ENCODE results near the gene GNAS.
A peak's percentile ranks its signal among the peaks of the same experiment; 100 is the strongest.

The GNAS gene

DNA sequence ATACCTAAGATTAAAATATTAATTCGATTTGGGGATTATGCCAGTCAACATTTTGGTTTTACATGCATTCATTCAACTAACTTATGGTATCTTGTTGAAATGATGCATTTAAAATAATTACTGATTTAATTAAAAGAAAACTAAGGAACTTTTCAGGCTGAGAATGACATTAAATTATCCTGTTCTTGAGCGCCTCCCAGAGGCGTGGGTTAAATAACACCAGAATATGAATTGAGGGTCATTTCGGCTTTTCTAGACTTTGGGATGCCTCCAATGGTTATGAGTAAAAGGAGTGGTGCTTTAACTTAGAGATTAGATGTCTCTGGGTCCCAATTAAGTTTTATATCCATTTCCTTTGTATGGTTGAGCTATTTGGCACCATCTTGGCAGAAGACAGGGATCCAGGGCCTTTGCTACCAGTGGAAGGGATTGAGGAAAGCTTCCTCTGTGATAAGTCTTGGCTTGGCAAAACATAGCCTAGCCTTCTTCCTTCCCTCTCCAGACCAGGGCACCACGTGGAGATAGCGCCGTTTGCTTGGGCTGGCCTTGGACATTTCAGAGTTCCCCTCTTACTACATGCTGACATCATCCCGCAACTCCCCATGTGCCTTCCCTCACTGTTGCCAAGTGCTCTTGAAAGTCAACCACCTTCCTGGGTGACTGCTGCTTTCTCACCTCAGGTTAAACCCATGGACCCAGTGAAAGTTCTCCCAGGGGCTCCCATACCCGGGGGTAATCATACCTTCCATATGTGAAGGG lies 28.7 kb downstream of the GNAS start:
- no peak for DNase-seq (ENCODE audit: low read depth)

DNA sequence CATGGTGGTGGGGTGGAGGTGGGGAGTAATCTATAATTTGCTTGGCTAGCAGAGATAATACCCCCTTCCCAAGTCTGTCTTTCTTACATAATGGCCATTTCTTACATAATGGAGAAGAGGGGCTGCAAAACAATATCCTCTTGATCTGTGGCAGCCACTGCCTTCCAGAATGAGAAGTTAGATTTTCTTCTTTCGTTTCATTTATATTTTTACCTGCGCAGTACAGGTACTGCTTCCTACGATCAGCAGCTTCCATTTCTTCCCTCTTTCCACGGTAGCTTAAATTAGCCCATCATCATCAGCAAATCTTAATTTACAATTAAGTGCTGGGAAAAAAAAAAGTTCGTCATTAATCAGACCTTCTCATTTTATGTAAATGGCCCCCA lies 30.2 kb downstream of the GNAS start:
- DNase-seq (ENCODE audit: low read depth): no peak

DNA sequence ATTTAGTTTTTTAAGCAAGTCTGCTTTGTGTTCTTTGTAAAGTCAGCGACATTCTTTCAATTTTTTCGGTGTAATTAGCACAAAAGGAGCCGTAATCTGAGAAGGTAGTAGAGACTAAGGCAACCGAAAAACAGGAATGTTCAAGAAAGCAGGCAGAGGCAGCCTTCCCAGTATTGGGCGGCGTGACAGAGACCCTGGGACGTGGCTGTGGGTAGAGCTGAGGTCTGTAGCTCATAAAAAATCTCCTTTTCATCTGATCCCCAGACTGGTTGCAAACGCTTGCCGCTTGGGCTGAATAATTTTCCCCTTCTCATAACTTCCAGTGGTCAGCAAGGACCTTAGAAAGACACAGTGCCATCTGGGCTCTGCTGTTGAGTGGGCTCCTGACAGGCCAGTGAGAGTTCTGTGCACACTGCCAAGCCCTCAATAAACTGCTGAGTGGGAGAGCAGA lies 30.8 kb downstream of the GNAS start:
- no peak for DNase-seq (ENCODE audit: low read depth)

DNA sequence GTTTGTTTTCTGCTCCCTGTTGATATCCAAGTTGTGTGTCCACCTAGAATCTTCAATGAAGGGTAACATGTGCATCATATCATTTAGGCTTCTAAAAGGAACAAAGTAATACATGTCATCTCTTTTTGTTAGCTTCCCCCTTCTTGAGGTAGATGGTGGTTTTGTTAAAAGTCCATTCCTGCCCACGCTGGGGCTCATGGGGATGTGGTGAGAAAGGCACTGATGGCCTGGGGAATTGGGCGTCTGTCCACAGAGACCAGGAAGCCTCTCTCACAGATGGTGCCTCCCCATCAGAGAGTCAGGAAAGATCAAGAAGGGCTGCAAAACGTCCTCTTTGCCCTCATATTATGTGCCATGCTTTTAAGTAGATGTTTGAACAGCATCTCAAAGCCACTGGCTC lies 32.5 kb downstream of the GNAS start:
- no peak for DNase-seq (ENCODE audit: low read depth)

DNA sequence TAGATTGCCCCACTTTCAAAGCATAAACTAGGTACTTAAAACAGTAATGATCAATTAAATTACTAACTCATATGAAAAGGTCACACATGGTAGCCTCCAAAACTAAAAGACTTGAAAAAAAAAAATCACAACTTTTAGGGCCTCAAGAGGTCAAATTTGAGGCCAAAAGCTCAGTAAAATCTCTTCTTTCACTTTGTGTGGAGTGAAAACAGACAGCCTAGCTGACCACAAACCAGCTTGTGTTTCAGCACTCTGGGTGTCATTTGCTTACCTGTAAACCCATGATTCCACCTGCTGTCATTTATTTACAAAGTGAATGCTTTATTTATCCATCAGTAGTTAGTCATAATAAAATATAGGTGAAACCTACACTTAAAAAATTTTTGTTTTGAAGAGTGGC lies 34.0 kb downstream of the GNAS start:
- no peak for DNase-seq (ENCODE audit: low read depth)

DNA sequence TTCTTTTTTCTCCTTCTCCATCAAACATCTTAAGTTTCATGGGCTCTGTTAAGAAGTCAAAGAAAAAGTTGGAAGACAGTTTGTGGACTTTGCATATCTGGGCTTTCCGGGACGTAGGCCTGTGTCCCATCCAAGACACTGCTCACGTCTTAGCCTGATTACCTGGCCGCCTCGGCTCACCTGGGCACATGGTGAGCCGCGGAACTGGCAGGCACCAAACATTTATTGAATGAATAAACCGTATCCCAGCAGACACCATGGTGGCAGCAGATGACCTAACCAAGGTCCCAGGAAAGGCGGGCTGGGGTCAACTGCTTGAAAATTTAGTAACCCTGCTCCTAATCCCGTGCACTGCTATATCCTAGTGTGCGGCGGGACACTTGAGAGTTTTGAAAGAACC lies 35.6 kb downstream of the GNAS start:
- no peak for DNase-seq (ENCODE audit: low read depth)

DNA sequence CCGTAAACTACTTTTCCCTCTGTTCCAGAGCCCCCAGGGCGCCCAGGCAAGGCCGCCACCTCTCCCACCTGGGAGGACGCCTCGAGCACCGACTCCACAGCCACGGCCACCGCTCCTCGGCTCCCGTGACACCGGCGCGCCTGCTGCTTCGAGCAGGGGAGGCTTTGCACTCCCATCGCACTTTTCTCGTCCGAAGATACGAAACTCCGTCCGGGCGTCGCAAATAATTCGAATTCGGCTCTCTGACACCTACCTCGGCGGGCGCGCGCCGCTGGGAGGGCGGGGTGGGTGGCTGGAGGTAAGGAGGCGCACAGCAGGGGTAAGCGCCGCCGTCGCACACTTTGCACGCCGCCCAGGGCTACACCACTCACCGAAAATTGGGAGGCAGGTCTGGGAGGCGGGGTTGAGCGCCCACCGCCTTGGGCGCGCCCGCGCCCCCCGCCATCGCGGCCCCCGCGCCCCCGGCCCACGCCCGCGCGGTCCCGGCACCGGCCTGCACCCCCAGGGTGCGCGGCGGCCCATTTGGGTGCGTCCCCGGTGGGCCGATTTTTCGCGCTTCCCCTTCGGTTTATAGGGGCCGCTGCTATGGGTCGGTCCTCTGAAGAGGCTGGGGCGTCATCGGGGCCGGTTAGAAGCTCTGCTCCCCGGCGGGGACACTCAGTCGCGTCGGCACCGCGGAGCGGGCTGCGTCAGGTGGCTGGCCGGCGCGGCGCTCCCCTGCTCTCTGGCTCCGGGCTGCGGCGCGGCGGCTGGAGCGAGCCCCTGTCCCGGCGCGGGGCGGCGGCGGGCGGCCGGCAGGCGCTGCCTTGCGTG lies 36.2 kb downstream of the GNAS start:
- peak; percentile 61 for DNase-seq (ENCODE audit: low read depth)

DNA sequence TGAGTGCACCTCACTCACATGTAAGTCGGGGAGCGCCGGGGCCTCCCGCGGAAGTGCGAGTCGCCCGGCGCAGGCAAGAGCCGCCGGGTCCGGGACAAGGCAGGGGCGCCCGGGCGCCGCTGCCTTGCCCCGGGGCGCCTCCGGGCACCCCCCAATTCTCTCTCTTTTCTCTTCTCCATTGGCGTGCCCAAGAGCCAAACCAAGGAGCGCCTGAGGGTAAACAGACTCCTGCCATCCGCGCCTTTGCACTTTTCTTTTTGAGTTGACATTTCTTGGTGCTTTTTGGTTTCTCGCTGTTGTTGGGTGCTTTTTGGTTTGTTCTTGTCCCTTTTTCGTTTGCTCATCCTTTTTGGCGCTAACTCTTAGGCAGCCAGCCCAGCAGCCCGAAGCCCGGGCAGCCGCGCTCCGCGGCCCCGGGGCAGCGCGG lies 36.8 kb downstream of the GNAS start:
- no peak for DNase-seq (ENCODE audit: low read depth)

DNA sequence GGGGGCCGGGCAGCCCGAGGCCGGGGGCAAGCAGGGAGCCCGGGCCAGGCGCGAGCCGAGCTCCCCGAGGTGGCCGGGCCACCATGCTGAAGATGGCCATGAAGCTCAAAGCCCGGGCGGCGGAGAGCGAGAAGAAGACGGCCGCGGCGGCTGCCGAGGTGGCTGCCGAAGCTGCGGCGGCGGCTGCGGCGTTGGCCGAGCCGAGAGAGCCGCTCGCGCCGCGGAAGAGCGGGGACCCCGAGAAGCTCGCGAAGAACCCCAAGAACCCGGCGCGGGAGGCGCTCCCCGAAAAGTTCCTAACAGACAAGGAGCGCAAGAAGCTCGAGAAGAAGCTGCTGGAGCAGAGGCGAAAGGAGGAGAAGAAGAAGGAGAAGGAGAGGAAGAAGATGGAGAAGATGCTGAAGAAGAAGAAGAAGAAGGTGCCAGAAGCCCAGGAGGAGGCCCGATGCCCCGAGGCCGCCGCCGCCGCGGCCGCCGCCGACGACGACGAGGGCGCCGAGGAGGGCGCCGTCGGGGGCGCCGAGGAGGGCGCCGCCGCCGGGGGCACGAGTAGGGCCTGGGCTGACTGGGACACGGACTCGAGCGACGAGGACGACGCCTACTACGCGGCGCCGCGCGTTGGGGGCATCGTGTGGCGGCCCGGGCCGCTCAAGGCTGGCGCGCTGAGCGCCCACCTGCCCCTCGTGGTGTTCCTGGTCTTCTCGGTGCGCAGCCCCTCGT lies 37.4 kb downstream of the GNAS start:
- DNase-seq (ENCODE audit: low read depth): no peak

DNA sequence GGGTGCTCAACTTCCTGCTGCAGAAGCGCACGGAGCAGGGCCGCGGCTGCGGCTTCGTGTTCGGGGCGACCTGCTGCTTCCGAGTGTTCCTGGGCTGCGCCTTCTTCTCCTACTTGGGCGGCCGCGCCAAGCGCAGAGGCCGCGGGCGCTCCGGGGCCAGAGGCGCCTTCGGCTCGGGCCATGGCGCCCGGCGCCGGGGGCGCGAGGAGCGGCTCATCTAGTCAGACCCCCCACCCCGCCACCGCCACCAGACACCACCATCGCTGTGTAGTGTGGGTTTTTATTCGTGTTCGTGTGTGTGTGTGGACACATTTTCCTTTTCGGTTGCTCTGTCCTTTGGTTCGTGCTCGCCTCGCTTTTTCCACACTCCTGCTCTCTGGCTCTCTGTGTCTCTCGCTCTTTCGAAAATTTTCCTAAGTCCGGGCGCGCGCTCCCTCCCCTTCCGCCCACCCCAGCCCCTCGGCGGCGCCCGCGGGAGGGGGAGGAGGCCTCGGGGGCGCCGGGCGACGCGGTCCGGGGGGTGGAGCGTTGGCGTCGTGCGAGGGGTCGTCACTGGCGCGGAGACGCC lies 38.1 kb downstream of the GNAS start:
- DNase-seq (ENCODE audit: low read depth): no peak

DNA sequence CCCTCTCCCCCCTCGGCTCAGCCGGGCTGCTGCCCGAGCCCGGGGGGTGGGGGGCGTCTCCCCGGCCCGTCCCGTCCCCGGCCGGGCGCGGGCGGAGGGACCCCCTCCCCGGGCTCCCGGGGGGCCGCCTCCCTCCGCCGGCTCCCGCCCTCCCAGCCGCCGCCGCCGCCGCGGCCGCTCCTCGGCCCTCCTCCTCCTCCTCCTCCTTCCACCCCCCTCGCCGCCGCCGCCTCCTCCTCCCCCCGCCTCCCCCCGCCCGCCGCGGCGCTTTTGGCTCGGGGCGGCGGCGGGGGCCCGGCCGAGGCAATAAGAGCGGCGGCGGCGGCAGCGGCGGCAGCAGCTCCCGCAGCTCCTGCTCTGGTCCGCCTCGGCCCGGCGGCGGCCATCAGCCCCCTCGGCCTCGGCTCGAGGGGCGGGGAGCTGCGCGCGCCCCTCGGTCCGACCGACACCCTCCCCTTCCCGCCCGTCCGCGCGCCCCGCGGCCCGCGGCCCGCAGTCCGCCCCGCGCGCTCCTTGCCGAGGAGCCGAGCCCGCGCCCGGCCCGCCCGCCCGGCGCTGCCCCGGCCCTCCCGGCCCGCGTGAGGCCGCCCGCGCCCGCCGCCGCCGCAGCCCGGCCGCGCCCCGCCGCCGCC lies 38.7 kb downstream of the GNAS start:
- DNase-seq (ENCODE audit: low read depth): peak; percentile 47

DNA sequence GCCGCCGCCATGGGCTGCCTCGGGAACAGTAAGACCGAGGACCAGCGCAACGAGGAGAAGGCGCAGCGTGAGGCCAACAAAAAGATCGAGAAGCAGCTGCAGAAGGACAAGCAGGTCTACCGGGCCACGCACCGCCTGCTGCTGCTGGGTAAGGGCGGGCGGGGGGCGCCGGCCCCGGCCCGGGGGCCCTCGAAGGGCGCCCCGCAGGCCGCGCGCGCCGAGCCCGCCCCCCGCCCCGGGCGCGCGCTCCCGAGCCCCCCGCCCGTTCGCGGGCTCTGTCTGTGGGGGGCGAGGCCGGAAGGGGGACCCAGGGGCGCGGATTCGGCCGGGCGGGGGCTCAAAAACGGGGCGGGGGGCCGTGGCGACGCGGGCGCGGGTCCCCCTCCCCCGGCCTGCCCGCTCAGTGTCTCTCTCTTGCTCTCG lies 39.2 kb downstream of the GNAS start:
- no peak for DNase-seq (ENCODE audit: low read depth)

DNA sequence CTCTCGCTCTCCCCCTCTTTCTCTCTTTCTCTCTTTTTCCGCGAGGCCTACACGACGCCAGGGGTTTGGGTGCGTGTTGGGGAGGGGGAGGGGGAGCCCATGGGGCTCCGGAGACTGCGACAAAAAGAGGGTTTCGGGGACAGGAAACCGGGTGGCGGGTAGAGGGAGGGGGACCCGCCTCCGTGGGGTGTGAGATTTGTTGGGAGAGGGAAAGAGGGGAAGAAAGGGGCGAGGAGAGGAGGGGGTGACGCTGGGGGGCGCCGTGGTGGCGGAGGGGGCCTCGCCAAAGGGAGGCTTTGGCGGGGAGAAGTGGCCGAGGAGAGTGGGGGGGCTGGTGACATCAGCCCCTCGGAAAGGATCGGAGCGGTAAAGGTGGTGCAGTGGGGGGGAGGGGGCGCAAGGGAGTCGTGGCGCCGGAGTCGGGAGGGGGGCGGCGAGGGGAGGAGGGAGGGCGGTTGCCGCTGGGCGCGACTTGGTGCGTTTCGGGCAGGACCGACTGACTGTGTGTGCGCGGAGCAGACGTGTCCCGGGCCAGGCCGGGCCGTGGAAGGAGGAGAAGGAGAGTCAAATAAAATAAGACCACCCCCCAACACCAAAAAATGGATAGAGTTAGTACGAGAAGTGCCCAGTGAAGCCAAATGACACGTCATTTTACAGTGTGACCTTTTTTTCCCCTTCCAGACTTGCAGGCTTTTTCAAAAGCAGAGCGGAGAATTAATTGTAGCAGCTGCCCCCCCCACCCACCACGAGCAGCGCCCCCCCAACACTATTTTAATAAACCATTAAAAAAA lies 39.8 kb downstream of the GNAS start:
- DNase-seq (ENCODE audit: low read depth): no peak

DNA sequence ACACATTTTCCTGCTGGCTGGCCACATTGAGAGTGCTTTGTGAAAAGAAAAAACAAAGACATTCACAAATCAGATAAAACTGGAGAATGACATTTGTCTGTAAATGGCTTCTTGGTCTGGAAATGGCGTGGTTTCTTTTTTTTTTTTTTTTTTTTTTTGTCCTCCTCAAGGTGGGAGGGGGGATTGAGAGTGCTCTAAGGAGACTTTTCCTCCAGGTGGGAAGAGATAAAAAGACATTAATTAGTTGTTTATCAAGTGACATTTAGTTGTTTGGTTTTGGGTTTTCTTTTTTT lies 40.4 kb downstream of the GNAS start:
- no peak for DNase-seq (ENCODE audit: low read depth)

DNA sequence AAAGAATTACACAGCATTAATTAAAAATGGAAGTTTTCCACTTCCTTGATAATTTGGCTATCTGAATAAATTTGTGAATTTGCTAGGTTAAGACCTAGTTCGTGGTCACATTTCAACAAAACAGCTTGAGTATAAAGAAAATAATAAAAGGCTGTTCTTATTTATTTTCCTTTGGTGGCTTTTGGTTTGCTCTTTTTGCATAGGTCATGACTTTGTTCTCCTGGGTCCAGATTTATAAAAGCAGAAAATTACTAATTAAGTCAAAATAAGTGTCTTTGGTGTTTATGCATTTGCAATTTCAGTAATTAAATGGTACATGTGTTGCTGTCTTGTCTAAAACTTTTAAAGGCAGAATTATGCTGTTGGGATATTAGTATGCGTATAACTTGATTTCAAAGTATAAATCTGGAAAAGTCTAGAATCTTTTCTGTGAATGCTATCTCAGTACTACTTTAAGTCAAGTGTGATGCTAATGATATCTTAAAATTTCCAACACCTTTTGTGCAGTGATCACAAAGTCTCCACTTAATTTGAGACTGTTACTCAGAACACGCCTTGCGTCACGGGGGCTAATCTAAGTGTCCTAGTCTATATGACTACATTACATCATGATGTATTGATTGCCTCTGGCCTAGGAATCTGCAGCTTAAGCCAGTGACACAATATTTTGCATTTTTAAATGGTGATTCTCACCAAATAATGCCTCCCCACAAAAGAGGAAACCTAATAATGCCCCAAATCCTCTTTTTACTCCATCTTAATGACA lies 41.0 kb downstream of the GNAS start:
- DNase-seq (ENCODE audit: low read depth): no peak

DNA sequence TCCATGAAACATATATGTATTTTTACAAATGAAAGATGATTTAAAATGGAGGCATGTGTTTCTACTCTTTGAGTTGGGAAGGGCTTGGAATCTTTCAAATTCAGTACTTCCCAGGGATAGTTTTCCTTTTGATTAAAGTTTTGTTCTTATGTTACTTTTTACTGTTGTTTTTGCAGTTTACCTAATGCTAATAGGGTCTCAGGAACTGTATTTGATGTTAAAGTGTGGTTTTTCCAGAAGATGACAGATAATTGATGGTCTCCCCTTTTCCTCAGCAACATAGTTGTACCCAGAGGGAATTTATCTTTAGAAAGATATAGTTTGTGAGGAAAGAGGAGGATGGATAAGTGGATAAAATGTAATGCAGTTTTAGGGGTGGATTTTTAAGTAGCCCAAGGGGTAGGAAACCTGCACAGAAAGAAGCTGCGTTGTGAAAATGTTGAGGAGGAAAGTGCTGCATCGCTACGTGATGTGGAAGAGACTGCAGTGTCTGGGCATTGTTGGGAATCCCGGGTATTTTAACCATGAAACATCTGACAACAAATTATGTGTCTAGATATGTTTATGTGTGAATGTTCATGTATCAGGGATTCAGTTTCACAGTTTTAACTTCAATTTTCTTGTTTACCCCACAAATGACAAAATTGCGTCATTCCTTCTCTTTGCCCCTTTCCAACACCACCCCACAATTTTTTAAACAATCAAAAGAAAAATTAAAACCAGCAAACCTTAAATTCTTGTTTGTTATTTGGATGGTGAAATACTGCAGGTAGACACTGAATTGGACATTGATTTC lies 42.3 kb downstream of the GNAS start:
- DNase-seq (ENCODE audit: low read depth): no peak

DNA sequence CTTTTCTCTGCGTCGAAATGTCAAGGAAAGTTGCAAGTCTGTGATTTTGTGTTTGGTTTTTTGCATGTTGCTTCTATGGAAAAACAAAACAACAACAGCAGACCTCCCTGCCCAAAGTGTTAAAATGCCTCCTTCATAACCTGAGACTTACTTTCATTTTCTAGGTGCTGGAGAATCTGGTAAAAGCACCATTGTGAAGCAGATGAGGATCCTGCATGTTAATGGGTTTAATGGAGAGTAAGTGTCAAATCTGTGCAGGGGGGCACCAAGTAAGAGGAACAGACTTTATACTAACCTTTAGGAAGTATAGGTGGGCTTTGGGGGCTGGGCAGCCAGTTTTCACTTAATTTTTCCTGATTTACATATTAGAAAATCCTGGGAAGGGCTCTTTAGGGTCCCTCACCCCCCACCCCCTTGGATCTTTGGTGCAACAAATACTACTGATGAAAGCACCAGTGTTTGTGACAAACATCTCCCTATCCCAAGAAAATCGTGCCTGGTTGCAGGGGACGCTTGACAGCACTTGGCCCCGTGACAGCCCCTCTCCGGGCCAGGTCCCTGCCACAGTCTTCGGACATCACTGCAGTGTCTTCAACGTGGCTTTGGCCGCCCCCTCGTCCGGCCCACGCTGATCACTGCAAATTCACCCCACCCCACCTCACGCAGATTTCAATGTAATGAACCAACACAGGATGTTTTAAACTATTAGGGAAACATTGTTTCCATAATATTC lies 43.1 kb downstream of the GNAS start:
- no peak for DNase-seq (ENCODE audit: low read depth)

DNA sequence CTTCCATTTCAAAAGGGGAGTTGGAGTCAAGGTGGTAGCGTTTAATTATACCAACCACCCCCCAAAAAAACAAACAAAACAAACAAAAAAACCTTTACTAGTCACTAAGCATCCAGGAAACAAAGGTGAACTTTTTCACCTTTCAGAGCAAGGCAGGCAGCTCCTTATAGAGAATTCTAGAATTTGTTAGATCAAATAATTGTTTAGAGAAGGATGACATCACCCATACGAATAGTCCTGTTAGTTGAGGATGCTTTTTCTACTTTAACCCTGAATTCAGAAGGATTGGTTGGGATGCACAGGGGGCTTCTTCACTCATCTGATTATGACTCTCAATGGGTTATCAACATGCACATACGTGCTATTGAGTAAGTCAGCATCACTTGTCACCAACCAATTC lies 44.3 kb downstream of the GNAS start:
- DNase-seq (ENCODE audit: low read depth): no peak

DNA sequence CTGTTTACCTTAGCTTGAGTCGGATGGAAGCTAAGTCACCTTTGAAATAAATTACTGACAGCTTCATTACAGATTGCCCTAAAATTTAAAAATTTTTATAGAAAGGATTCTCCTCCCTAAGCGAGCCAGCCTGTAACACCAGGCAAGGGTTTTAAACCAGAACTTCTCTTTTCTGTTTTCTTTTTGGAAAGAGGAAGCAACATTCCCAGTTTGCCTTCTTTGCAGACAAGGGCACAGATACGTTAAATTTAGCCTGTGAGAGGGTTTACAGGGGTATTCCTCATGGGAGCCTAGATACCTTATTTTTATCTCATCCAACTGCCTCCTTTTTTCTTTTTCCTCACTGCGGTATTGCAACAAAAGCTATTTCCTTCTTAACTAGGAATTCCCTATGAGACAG lies 45.0 kb downstream of the GNAS start:
- DNase-seq (ENCODE audit: low read depth): no peak
